Measurements from ENCODE around the gene PKN3. TPM values are rescaled to one million over a fixed set of nuclear protein-coding genes. Genes with fewer than 3 reads are reported as not detected.

PKN3 gene
- total RNA-seq, 1 experiment from 2014 or later, result 7.8 TPM

DNA sequence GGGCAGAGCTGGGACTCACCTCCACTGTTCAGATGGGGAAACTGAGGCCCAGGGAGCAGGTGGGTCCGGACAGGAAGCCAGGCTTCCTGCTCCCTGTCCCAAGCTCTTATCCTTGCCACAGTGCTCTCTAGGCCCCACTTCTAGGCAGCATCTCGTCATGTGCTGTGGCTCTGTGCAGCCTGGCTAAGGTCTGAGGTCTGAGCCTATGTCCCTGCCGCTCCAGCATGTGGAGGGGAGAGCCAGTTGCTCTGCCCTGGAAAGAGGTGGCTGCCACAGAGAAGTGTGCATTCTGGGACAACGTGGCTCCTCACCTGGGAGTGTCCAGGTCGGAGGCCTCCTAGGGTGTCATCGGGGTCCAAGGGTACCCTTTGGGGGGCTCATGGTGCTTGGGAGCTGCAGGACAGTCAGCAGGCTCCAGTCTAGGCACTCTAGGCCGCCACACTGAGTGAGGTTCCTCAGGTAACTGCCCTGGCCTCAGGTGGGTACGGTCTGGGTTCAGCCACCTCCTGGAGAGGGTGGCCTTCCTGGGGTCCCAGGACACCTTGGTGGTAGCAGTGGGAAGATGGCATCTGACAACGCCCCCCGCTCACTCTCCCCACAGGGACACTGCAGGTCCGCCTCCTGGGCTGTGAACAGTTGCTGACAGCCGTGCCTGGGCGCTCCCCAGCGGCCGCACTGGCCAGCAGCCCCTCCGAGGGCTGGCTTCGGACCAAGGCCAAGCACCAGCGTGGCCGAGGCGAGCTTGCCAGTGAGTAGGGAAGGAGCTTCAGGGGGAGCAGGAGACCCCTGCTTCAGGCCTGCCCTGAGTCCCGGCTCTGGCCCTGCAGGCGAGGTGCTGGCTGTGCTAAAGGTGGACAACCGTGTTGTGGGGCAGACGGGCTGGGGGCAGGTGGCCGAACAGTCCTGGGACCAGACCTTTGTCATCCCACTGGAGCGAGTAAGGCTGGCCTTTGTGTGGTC is 10.4 kb downstream of the PKN3 start:
- Histone ChIP-seq H2AFZ (ENCODE audit: low read length) (no peak overlapping the region), H3K9ac (ENCODE audit: low read length) (no peak overlapping the region), H4K20me1 (ENCODE audit: low read length) (no peaks in the 10 kb centered on the region), H3K9me2 (replicated peaks; ENCODE audit: low read length) (no peaks in the 10 kb centered on the region), H3K4me1 (ENCODE audit: insufficient read depth, low read length) (no peaks in the 10 kb centered on the region), H3K79me2 (ENCODE audit: low read length) (no peaks in the 10 kb centered on the region), H3F3A (ENCODE audit: low read length, unreplicated experiment) (no peaks in the 10 kb centered on the region), H3K36me3 (ENCODE audit: low read depth, low read length) (no peaks in the 10 kb centered on the region), H3K4me2 (ENCODE audit: low read length) (no peak overlapping the region), H3K27ac (ENCODE audit: low read length) (no peak overlapping the region), H3K9me3 (ENCODE audit: low read length) (no peaks in the 10 kb centered on the region), H3K27me3 (ENCODE audit: low read length) (no peaks in the 10 kb centered on the region), H3K4me3 (ENCODE audit: low read length) (no peak overlapping the region)
- ChIA-PET POLR2A (ENCODE audit: unreplicated experiment) (interaction anchor here (0.5 kb wide), 1 partner anchor 16 kb away, joined by 5 read pairs; no protein-coding TSS in a partner anchor), CTCF (no interaction called here)
- TF ChIP-seq, protein P1, sequence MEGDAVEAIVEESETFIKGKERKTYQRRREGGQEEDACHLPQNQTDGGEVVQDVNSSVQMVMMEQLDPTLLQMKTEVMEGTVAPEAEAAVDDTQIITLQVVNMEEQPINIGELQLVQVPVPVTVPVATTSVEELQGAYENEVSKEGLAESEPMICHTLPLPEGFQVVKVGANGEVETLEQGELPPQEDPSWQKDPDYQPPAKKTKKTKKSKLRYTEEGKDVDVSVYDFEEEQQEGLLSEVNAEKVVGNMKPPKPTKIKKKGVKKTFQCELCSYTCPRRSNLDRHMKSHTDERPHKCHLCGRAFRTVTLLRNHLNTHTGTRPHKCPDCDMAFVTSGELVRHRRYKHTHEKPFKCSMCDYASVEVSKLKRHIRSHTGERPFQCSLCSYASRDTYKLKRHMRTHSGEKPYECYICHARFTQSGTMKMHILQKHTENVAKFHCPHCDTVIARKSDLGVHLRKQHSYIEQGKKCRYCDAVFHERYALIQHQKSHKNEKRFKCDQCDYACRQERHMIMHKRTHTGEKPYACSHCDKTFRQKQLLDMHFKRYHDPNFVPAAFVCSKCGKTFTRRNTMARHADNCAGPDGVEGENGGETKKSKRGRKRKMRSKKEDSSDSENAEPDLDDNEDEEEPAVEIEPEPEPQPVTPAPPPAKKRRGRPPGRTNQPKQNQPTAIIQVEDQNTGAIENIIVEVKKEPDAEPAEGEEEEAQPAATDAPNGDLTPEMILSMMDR (conservative IDR thresholded peaks at IDR 0.05; ENCODE audit: low read depth, low read length), result no peak
- no peak for TF ChIP-seq EZH2 (IDR thresholded peaks at IDR 0.05; ENCODE audit: low read length, unreplicated experiment)
- no TSS peak for BruUV-seq (replicated peaks)
- ATAC-seq (no peak), DNase-seq (no peak)
- intact Hi-C loops (cut with micrococcal nuclease), result no loop called here

- H3F3A ChIP-seq (ENCODE audit: low read length, unreplicated experiment), result no peaks in the 10 kb centered on the region
- H3K9ac ChIP-seq (ENCODE audit: low read length), result no peak overlapping the region
- no peaks in the 10 kb centered on the region for H3K4me1 ChIP-seq (ENCODE audit: insufficient read depth, low read length)
- H3K4me2 ChIP-seq (ENCODE audit: low read length), result no peak overlapping the region
- H3K27me3 ChIP-seq (ENCODE audit: low read length), result no peaks in the 10 kb centered on the region
- DNase-seq (no peak), ATAC-seq (no peak)
- H3K9me2 ChIP-seq (replicated peaks; ENCODE audit: low read length), result no peaks in the 10 kb centered on the region
- TF ChIP-seq EZH2 (IDR thresholded peaks at IDR 0.05; ENCODE audit: low read length, unreplicated experiment) (no peak), EZH2phosphoT487 (IDR thresholded peaks at IDR 0.05; ENCODE audit: borderline replicate concordance, low read length) (no peak)
- TF ChIP-seq, protein P1 (conservative IDR thresholded peaks at IDR 0.05; ENCODE audit: low read depth, low read length), result no peak
- no peaks in the 10 kb centered on the region for H3K36me3 ChIP-seq (ENCODE audit: low read depth, low read length)
- intact Hi-C loops (cut with micrococcal nuclease), result no loop called here
- POLR2A ChIA-PET (ENCODE audit: unreplicated experiment), result interaction anchor here (0.5 kb wide), 1 partner anchor 15 kb away, joined by 5 read pairs; no protein-coding TSS in a partner anchor
- BruUV-seq (replicated peaks), result no TSS peak
- CTCF ChIA-PET, result no interaction called here
- no peaks in the 10 kb centered on the region for H4K20me1 ChIP-seq (ENCODE audit: low read length)
- no peaks in the 10 kb centered on the region for H3K9me3 ChIP-seq (ENCODE audit: low read length)
- H2AFZ ChIP-seq (ENCODE audit: low read length), result no peak overlapping the region
- no peaks in the 10 kb centered on the region for H3K79me2 ChIP-seq (ENCODE audit: low read length)
- no peak overlapping the region for H3K27ac ChIP-seq (ENCODE audit: low read length)
- H3K4me3 ChIP-seq (ENCODE audit: low read length), result no peak overlapping the region
These were observed 11.1 kb downstream of the PKN3 start for GRCh38 chr9:128713411-128713780.

DNA sequence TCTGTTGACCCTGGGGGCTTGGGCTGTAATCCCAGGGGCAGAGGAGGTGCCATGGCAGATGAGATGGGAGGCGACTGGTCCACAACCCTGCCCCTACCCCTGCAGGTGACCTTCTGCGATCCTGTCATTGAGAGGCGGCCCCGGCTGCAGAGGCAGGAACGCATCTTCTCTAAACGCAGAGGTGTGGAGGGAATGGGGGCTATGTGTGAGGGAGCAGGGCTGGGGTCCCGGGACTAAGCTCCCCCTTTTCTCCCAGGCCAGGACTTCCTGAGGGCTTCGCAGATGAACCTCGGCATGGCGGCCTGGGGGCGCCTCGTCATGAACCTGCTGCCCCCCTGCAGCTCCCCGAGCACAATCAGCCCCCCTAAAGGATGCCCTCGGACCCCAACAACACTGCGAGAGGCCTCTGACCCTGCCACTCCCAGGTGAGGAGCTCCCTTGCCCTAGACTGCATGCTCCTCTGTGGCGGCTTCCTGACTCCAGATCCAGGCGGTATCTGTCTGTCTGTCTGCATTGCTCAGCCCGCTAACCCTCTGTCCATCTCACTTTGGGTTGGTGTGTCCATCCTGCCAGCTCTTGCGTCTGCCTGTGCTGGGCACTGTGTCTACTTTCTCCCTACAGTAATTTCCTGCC is 11.8 kb downstream of the PKN3 start:
- no peaks in the 10 kb centered on the region for H3K9me3 ChIP-seq (ENCODE audit: low read length)
- H3K4me3 ChIP-seq (ENCODE audit: low read length), result no peak overlapping the region
- TF ChIP-seq EZH2phosphoT487 (IDR thresholded peaks at IDR 0.05; ENCODE audit: borderline replicate concordance, low read length) (no peak), EZH2 (IDR thresholded peaks at IDR 0.05; ENCODE audit: low read length, unreplicated experiment) (no peak)
- TF ChIP-seq, protein P1 (conservative IDR thresholded peaks at IDR 0.05; ENCODE audit: low read depth, low read length), result no peak
- no peak for ATAC-seq
- H3K4me2 ChIP-seq (ENCODE audit: low read length), result no peak overlapping the region
- BruUV-seq (replicated peaks), result no TSS peak
- H3K27ac ChIP-seq (ENCODE audit: low read length), result no peak overlapping the region
- intact Hi-C loops (cut with micrococcal nuclease), result no loop called here
- H3K9me2 ChIP-seq (replicated peaks; ENCODE audit: low read length), result no peaks in the 10 kb centered on the region
- no peaks in the 10 kb centered on the region for H4K20me1 ChIP-seq (ENCODE audit: low read length)
- H3F3A ChIP-seq (ENCODE audit: low read length, unreplicated experiment), result no peaks in the 10 kb centered on the region
- H3K4me1 ChIP-seq (ENCODE audit: insufficient read depth, low read length), result no peaks in the 10 kb centered on the region
- CTCF ChIA-PET, result no interaction called here
- H3K9ac ChIP-seq (ENCODE audit: low read length), result no peak overlapping the region
- no peak overlapping the region for H2AFZ ChIP-seq (ENCODE audit: low read length)
- H3K27me3 ChIP-seq (ENCODE audit: low read length), result no peaks in the 10 kb centered on the region
- H3K79me2 ChIP-seq (ENCODE audit: low read length), result no peaks in the 10 kb centered on the region
- no peaks in the 10 kb centered on the region for H3K36me3 ChIP-seq (ENCODE audit: low read depth, low read length)
- DNase-seq, result no peak
- POLR2A ChIA-PET (ENCODE audit: unreplicated experiment), result no interaction called here
